ENCODE data around the gene GSDME.

- TF ChIP-seq EZH2 (IDR thresholded peaks at IDR 0.05; ENCODE audit: borderline replicate concordance, low read length) (no peak), CTCF (conservative IDR thresholded peaks at IDR 0.05 in 1 of 2, IDR thresholded peaks at IDR 0.05 in 1 of 2; ENCODE audit: extremely low read depth in 1 of 2, insufficient read depth in 1 of 2, low read depth in 1 of 2, low read length in 2 of 2) (no peak)
Observed at GRCh38 chr7:24728121-24728500, 29.2 kb downstream of the GSDME start.

All from mammary epithelial cell (primary cell).